Lower leg skin (tissue), 4 donors: ENCODE data around the gene ZNF436. TPM values are rescaled to one million over a fixed set of nuclear protein-coding genes. Genes with fewer than 3 reads are reported as not detected.
A peak's percentile ranks its signal among the peaks of the same experiment; 100 is the strongest.

Experiments
- DNase-seq, 2 donors: peaks; one replicate each; pipeline ENCODE4 v3.0.0-alpha.2; 2019; ENCODE audit warnings: low spot score in 2 of 2
- H3K4me3 ChIP-seq: fragments of 200-600 bp; sonication (generic); 2 replicates; pipeline ENCODE4 v1.5.1; 2017; ENCODE audit warnings: mild to moderate bottlenecking, low read depth; ENCODE audit not compliant: poor library complexity, severe bottlenecking
- CTCF ChIP-seq, 3 donors: fragments of 450-650 bp; IDR thresholded peaks; one replicate each; pipeline ENCODE4 v1.5.1; 2016; ENCODE audit warnings: antibody characterized with exemption in 3 of 3, mild to moderate bottlenecking in 3 of 3, moderate library complexity in 2 of 3
- POLR2A ChIP-seq, 2 donors: fragments of 450-650 bp; IDR thresholded peaks; one replicate each; pipeline ENCODE4 v1.6.1; 2016 to 2017; ENCODE audit warnings: antibody characterized with exemption in 2 of 2, mild to moderate bottlenecking in 1 of 2, moderate library complexity in 1 of 2
- WGBS, 2 donors: methylation state at CpG; one replicate each; pipeline ENCODE4 v1.1.5; 2018; 5-methylcytosine and 5-hydroxymethylcytosine counted together
- intact Hi-C: fragments of 100-400 bp; cut with DNase I; formaldehyde crosslinking; loops from one replicate; pipeline ENCODE4 v1.15.0; 2023; ENCODE audit warnings: low total_unique reads
- total RNA-seq, 4 donors: library from RNA; depleted of rRNA; stranded (reverse); fragments of >200 nt; gene quantifications; one replicate each; pipeline ENCODE4 v1.1.0, GENCODE V29; 2016

ZNF436 gene
- total RNA-seq, 4 donors from 2014 or later, result 19.1 to 41.6 (median 32.8) TPM

DNA sequence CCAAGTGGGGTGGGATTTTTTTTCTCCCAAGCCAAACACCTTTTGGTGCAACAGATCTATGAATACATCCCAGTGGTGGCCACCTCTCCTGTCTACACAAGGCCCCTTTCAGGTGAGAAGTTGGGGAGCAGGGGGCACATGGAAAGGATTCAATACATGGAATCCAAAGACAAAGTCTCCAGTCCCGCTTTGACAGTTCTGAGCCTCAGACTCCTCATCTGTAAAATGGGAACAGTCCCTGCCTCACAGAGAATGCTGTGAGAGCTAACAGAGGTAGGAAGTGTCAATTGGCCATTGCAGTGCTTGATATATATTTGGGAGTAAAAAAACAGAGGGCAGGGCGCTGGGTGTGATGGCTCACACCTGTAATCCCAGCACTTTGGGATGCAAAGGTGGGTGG is 26.7 kb upstream of the ZNF436 start:
- TF ChIP-seq CTCF (IDR thresholded peaks at IDR 0.05) (no peak), POLR2A (IDR thresholded peaks at IDR 0.05) (no peak)
- no peak for DNase-seq
- WGBS, 2 donors, result 96 to 98% methylated on average over 2 of the region's 2 CpGs
- intact Hi-C loops, result no loop called here
- H3K4me3 ChIP-seq, result no peak overlapping the region

- no peak overlapping the region for H3K4me3 ChIP-seq
- 90% methylated on average over 4 of the region's 4 CpGs for WGBS, 2 donors
- TF ChIP-seq POLR2A (IDR thresholded peaks at IDR 0.05) (no peak), CTCF (IDR thresholded peaks at IDR 0.05) (no peak)
- intact Hi-C loops, result no loop called here
- DNase-seq, result no peak
Measured at GRCh38 chr1:23395849-23396248, 26.2 kb upstream of the ZNF436 start.

- intact Hi-C loops, result no loop called here
- no peak for TF ChIP-seq POLR2A (IDR thresholded peaks at IDR 0.05)
- TF ChIP-seq CTCF (IDR thresholded peaks at IDR 0.05), result no peak
Measured at GRCh38 chr1:23395154-23395724, 25.6 kb upstream of the ZNF436 start.

DNA sequence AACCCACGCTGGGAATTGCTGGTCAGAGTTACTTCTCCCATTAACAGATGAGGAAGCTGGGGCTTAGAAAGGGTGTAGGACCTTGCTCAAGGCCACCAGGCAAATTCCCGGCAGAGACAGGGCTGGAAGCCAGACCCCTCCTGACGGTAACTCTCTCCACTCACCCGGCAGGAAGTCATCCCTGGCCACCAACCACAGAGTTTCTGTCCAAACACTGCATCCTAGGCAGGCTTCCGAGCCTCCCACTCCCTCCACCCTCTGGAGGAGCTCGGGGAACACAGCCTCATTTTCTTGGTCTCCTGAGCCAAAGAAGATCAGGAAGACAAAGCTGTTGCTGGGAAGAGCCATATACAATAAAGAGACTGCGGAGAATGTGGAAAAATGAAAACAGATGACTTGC is 25.0 kb upstream of the ZNF436 start:
- H3K4me3 ChIP-seq, result no peak overlapping the region
- WGBS, 2 donors, result 39 to 47% methylated on average over 7 of the region's 7 CpGs
- peak; percentile 84 to 97 for DNase-seq
- TF ChIP-seq POLR2A (IDR thresholded peaks at IDR 0.05) (no peak), CTCF (IDR thresholded peaks at IDR 0.05) (no peak)
- intact Hi-C loops, result no loop called here

More at GRCh38 chr1:23395154-23395724, 25.6 kb upstream of the ZNF436 start:
- DNase-seq, result no peak
- no peak overlapping the region for H3K4me3 ChIP-seq
- 54 to 56% methylated on average over 8 of the region's 8 CpGs for WGBS, 2 donors

- 70 to 76% methylated on average over 4 of the region's 4 CpGs for WGBS, 2 donors
- intact Hi-C loops, result no loop called here
- no peak for DNase-seq
- no peak overlapping the region for H3K4me3 ChIP-seq
- TF ChIP-seq CTCF (IDR thresholded peaks at IDR 0.05), result no peak
- TF ChIP-seq POLR2A (IDR thresholded peaks at IDR 0.05), result no peak
Measured at GRCh38 chr1:23394181-23394580, 24.5 kb upstream of the ZNF436 start.

- no peak for DNase-seq
- intact Hi-C loops, result no loop called here
- no peak overlapping the region for H3K4me3 ChIP-seq
- TF ChIP-seq CTCF (IDR thresholded peaks at IDR 0.05) (no peak), POLR2A (IDR thresholded peaks at IDR 0.05) (no peak)
- 79 to 95% methylated on average over 11 to 15 of the region's 15 CpGs for whole genome bisulfite sequencing, 2 donors
Measured at GRCh38 chr1:23393706-23394105, 24.1 kb upstream of the ZNF436 start.
